B cell (primary cell): ENCODE data around the gene RACK1.
A peak's percentile ranks its signal among the peaks of the same experiment; 100 is the strongest.

ENCODE experiments used
- CTCF ChIP-seq: fragments of 200-600 bp; IDR thresholded peaks from one replicate; pipeline ENCODE4 v1.8.0; 2022; ENCODE audit warnings: antibody characterized with exemption, mild to moderate bottlenecking
- EZH2 ChIP-seq: IDR thresholded peaks from 2 replicates; pipeline ENCODE4 v1.6.1; 2012; ENCODE audit warnings: borderline replicate concordance, low read depth, mild to moderate bottlenecking, moderate library complexity, low read length; ENCODE audit not compliant: insufficient read depth, poor library complexity, severe bottlenecking

- peak; percentile 19 for TF ChIP-seq CTCF
- no peak for TF ChIP-seq EZH2
These were observed 56.0 kb downstream of the RACK1 start for GRCh38 chr5:181187500-181188213.
